ENCODE results near the gene TRABD2B. TPM values are rescaled to one million over a fixed set of nuclear protein-coding genes. Genes with fewer than 3 reads are reported as not detected.

TRABD2B gene
- total and polyA plus RNA-seq, 2 donors (not counting 1 experiment from before 2014, with no cell fraction given), result under 0.01 TPM; not detected in 1

- no peak for DNase-seq (ENCODE audit: low read depth in 2 of 2)
- H3K36me3 ChIP-seq (ENCODE audit: control insufficient read depth, insufficient read depth, low read length), result no peaks in the 10 kb centered on the region
- H3K4me3 ChIP-seq (replicated peaks in 1 of 4; ENCODE audit: control extremely low read depth in 1 of 4, insufficient read depth in 1 of 4, low read depth in 3 of 4, low read length in 4 of 4), result no peak overlapping the region
- H3K9me3 ChIP-seq (ENCODE audit: control insufficient read depth, insufficient read depth, low read depth, low read length), result no peaks in the 10 kb centered on the region
- H3K9ac ChIP-seq (ENCODE audit: insufficient read depth, low read length), result no peak overlapping the region
- no peak overlapping the region for H3K27ac ChIP-seq (ENCODE audit: insufficient read depth, low read length)
- no peaks in the 10 kb centered on the region for H3K79me2 ChIP-seq (ENCODE audit: control insufficient read depth, insufficient read depth, low read length)
- TF ChIP-seq EZH2 (IDR thresholded peaks at IDR 0.05; ENCODE audit: low read length, missing control alignments) (no peak), CTCF (conservative IDR thresholded peaks at IDR 0.05 in 1 of 2, IDR thresholded peaks at IDR 0.05 in 1 of 2; ENCODE audit: low read depth in 1 of 2, low read length in 2 of 2) (no peak)
- H3K4me1 ChIP-seq (ENCODE audit: control insufficient read depth, extremely low read depth, insufficient read depth, low read length), result no peaks in the 10 kb centered on the region
- no peak overlapping the region for H2AFZ ChIP-seq (ENCODE audit: low read length)
- H3K27me3 ChIP-seq (ENCODE audit: control insufficient read depth, insufficient read depth, low read length), result peaks cover 17% of the 10 kb centered on the region
- H3K4me2 ChIP-seq (ENCODE audit: extremely low read depth, insufficient read depth, low read length), result no peak overlapping the region
- H4K20me1 ChIP-seq (ENCODE audit: control insufficient read depth, extremely low read depth, insufficient read depth, low read length), result no peaks in the 10 kb centered on the region
Observed at GRCh38 chr1:47722101-47722500, 275.1 kb downstream of the TRABD2B start.

- H3K9me3 ChIP-seq (ENCODE audit: control insufficient read depth, insufficient read depth, low read depth, low read length), result no peaks in the 10 kb centered on the region
- H3K4me2 ChIP-seq (ENCODE audit: extremely low read depth, insufficient read depth, low read length), result no peak overlapping the region
- H4K20me1 ChIP-seq (ENCODE audit: control insufficient read depth, extremely low read depth, insufficient read depth, low read length), result no peaks in the 10 kb centered on the region
- no peak overlapping the region for H3K4me3 ChIP-seq (replicated peaks in 1 of 4; ENCODE audit: control extremely low read depth in 1 of 4, insufficient read depth in 1 of 4, low read depth in 3 of 4, low read length in 4 of 4)
- H3K36me3 ChIP-seq (ENCODE audit: control insufficient read depth, insufficient read depth, low read length), result no peaks in the 10 kb centered on the region
- DNase-seq (ENCODE audit: low read depth in 2 of 2), result no peak
- H3K9ac ChIP-seq (ENCODE audit: insufficient read depth, low read length), result no peak overlapping the region
- peaks cover 10% of the 10 kb centered on the region for H3K27me3 ChIP-seq (ENCODE audit: control insufficient read depth, insufficient read depth, low read length)
- H3K27ac ChIP-seq (ENCODE audit: insufficient read depth, low read length), result no peak overlapping the region
- H2AFZ ChIP-seq (ENCODE audit: low read length), result no peak overlapping the region
- TF ChIP-seq EZH2 (IDR thresholded peaks at IDR 0.05; ENCODE audit: low read length, missing control alignments) (no peak), CTCF (conservative IDR thresholded peaks at IDR 0.05 in 1 of 2, IDR thresholded peaks at IDR 0.05 in 1 of 2; ENCODE audit: low read depth in 1 of 2, low read length in 2 of 2) (no peak)
- H3K79me2 ChIP-seq (ENCODE audit: control insufficient read depth, insufficient read depth, low read length), result no peaks in the 10 kb centered on the region
- H3K4me1 ChIP-seq (ENCODE audit: control insufficient read depth, extremely low read depth, insufficient read depth, low read length), result no peaks in the 10 kb centered on the region
Observed at GRCh38 chr1:47720111-47720510, 277.1 kb downstream of the TRABD2B start.

GRCh38 chr1:47717341-47717740 is 279.8 kb downstream of the TRABD2B start:
- Histone ChIP-seq H3K4me1 (ENCODE audit: control insufficient read depth, extremely low read depth, insufficient read depth, low read length) (no peaks in the 10 kb centered on the region), H2AFZ (ENCODE audit: low read length) (no peak overlapping the region), H4K20me1 (ENCODE audit: control insufficient read depth, extremely low read depth, insufficient read depth, low read length) (no peaks in the 10 kb centered on the region), H3K79me2 (ENCODE audit: control insufficient read depth, insufficient read depth, low read length) (no peaks in the 10 kb centered on the region), H3K27me3 (ENCODE audit: control insufficient read depth, insufficient read depth, low read length) (peaks cover 6% of the 10 kb centered on the region), H3K4me2 (ENCODE audit: extremely low read depth, insufficient read depth, low read length) (no peak overlapping the region), H3K27ac (ENCODE audit: insufficient read depth, low read length) (no peak overlapping the region), H3K4me3 (replicated peaks in 1 of 4; ENCODE audit: control extremely low read depth in 1 of 4, insufficient read depth in 1 of 4, low read depth in 3 of 4, low read length in 4 of 4) (no peak overlapping the region), H3K36me3 (ENCODE audit: control insufficient read depth, insufficient read depth, low read length) (no peaks in the 10 kb centered on the region), H3K9ac (ENCODE audit: insufficient read depth, low read length) (no peak overlapping the region), H3K9me3 (ENCODE audit: control insufficient read depth, insufficient read depth, low read depth, low read length) (no peaks in the 10 kb centered on the region)
- TF ChIP-seq EZH2 (IDR thresholded peaks at IDR 0.05; ENCODE audit: low read length, missing control alignments), result no peak
- TF ChIP-seq CTCF (conservative IDR thresholded peaks at IDR 0.05 in 1 of 2, IDR thresholded peaks at IDR 0.05 in 1 of 2; ENCODE audit: low read depth in 1 of 2, low read length in 2 of 2), result no peak
- DNase-seq (ENCODE audit: low read depth in 2 of 2), result no peak
